B cell (primary cell): ENCODE measurements around the gene ZKSCAN2. TPM values are rescaled to one million over a fixed set of nuclear protein-coding genes. Genes with fewer than 3 reads are reported as not detected.

Source experiments
- ATAC-seq: fragments of 200-7000 bp; cut with Tn5 transposase; one replicate; pipeline ENCODE4 v1.10.0; 2021; ENCODE audit warnings: low read depth, mild to moderate bottlenecking, moderate number of reproducible peaks, moderate library complexity
- CTCF ChIA-PET: fragments of 350-600 bp; sonication (Branson Sonifier 250); formaldehyde crosslinking; loops from one replicate; lab custom pipeline; 2021; ENCODE audit warnings: antibody characterized with exemption, inconsistent platforms; lab: Charles Lee
- POLR2A ChIA-PET: fragments of 350-600 bp; sonication (Branson Sonifier 250); formaldehyde crosslinking; loops from one replicate; lab custom pipeline; 2021; ENCODE audit warnings: antibody characterized with exemption; lab: Charles Lee
- DNase-seq: peaks from one replicate; pipeline ENCODE4 v3.0.0; 2013
- H2AFZ ChIP-seq: 2 replicates; pipeline ENCODE4 v1.6.1; 2012; ENCODE audit warnings: mild to moderate bottlenecking, low read depth, low read length; ENCODE audit not compliant: insufficient read depth, poor library complexity, severe bottlenecking
- H3K27ac ChIP-seq, 2 donors: 1 replicate in 1 of 2; 2 replicates in 1 of 2; pipeline ENCODE4 v1.5.1; 2012 to 2013; ENCODE audit warnings: low read length in 2 of 2, mild to moderate bottlenecking in 2 of 2, moderate library complexity in 1 of 2
- H3K27me3 ChIP-seq, 4 experiments: fragments of 200-600 bp in 1 of 4; sonication (generic) in 1 of 4; replicated peaks in 1 of 4; 1 replicate in 2 of 4; 2 replicates in 2 of 4; pipeline versions ENCODE4 v1.6.1 to v1.7.0; 2013 to 2016; ENCODE audit warnings: low read length in 3 of 4, mild to moderate bottlenecking in 2 of 4, mixed read lengths in 1 of 4, moderate library complexity in 1 of 4; ENCODE audit not compliant: insufficient read depth in 4 of 4, control insufficient read depth in 3 of 4; ENCODE audit errors: control extremely low read depth in 1 of 4
- H3K36me3 ChIP-seq, 2 experiments: replicated peaks in 1 of 2; 1 replicate in 1 of 2; 2 replicates in 1 of 2; pipeline versions ENCODE4 v1.6.1 to v1.7.1; 2013; ENCODE audit warnings: low read length in 1 of 2; ENCODE audit not compliant: insufficient read depth in 2 of 2, control insufficient read depth in 1 of 2; ENCODE audit errors: control extremely low read depth in 1 of 2, extremely low read depth in 1 of 2
- H3K4me1 ChIP-seq, 2 donors: fragments of 200-600 bp in 1 of 2; sonication (generic) in 1 of 2; 1 replicate in 1 of 2; 2 replicates in 1 of 2; pipeline versions ENCODE4 v1.5.1 to v1.6.1; 2013 to 2017; ENCODE audit warnings: low read length in 2 of 2; ENCODE audit not compliant: control insufficient read depth in 2 of 2, insufficient read depth in 2 of 2
- H3K4me2 ChIP-seq: replicated peaks from 2 replicates; pipeline ENCODE3; 2012; ENCODE audit warnings: mild to moderate bottlenecking, low read depth, low read length; ENCODE audit not compliant: poor library complexity, severe bottlenecking
- H3K4me3 ChIP-seq, 5 experiments: fragments of 200-600 bp in 1 of 5; sonication (generic) in 1 of 5; 1 replicate in 3 of 5; 2 replicates in 2 of 5; pipeline versions ENCODE4 v1.5.1 to v1.7.0; 2011 to 2016; ENCODE audit warnings: low read length in 4 of 5, mild to moderate bottlenecking in 4 of 5, low read depth in 2 of 5, control low read depth in 1 of 5, moderate library complexity in 1 of 5; ENCODE audit not compliant: insufficient read depth in 1 of 5; ENCODE audit errors: control extremely low read depth in 1 of 5, extremely low read depth in 1 of 5
- H3K79me2 ChIP-seq: fragments of 200-600 bp; sonication (generic); one replicate; pipeline ENCODE4 v1.6.0; 2016; ENCODE audit warnings: low read length; ENCODE audit not compliant: control insufficient read depth, insufficient read depth
- H3K9ac ChIP-seq: fragments of 200-600 bp; sonication (generic); 2 replicates; pipeline ENCODE4 v1.6.1; 2017; ENCODE audit warnings: mild to moderate bottlenecking, low read length, moderate library complexity
- H3K9me3 ChIP-seq, 3 donors: one replicate each; pipeline versions ENCODE4 v1.6.1 to v1.7.1; 2013; ENCODE audit warnings: low read length in 2 of 3; ENCODE audit not compliant: control insufficient read depth in 2 of 3, insufficient read depth in 1 of 3; ENCODE audit errors: control extremely low read depth in 1 of 3
- H4K20me1 ChIP-seq: 2 replicates; pipeline ENCODE4 v1.6.0; 2012; ENCODE audit warnings: mild to moderate bottlenecking, low read length; ENCODE audit not compliant: insufficient read depth, control insufficient read depth, poor library complexity, severe bottlenecking
- H3K27ac Mint-ChIP-seq: one replicate; pipeline ENCODE4 v1.8.0; 2021; ENCODE audit warnings: mixed read lengths
- H3K27me3 Mint-ChIP-seq: one replicate; pipeline ENCODE4 v1.8.0; 2021; ENCODE audit warnings: mixed read lengths
- H3K4me1 Mint-ChIP-seq: one replicate; pipeline ENCODE4 v1.8.0; 2021; ENCODE audit warnings: mixed read lengths
- H3K4me3 Mint-ChIP-seq: one replicate; pipeline ENCODE4 v1.8.0; 2021; ENCODE audit warnings: mixed read lengths
- H3K9me3 Mint-ChIP-seq: one replicate; pipeline ENCODE4 v1.8.0; 2022; ENCODE audit warnings: mixed read lengths; ENCODE audit not compliant: insufficient read depth
- EZH2 ChIP-seq: IDR thresholded peaks from 2 replicates; pipeline ENCODE4 v1.6.1; 2012; ENCODE audit warnings: borderline replicate concordance, low read depth, mild to moderate bottlenecking, moderate library complexity, low read length; ENCODE audit not compliant: insufficient read depth, poor library complexity, severe bottlenecking
- WGBS: methylation state at CpG from one replicate; pipeline ENCODE4 v1.1.5; 2013; ENCODE audit warnings: missing lambda C conversion rate; ENCODE audit not compliant: insufficient coverage; 5-methylcytosine and 5-hydroxymethylcytosine counted together
- intact Hi-C: fragments of 100-400 bp; cut with micrococcal nuclease; formaldehyde crosslinking; loops from one replicate; pipeline ENCODE4 v1.10.0; 2022
- polyA plus RNA-seq: library from polyadenylated mRNA; depleted of rRNA; stranded (reverse); fragments of >200 nt; gene quantifications from 2 replicates; pipeline ENCODE4 v1.2.3, GENCODE V29; 2012
- total RNA-seq, 2 donors: library from RNA; stranded (reverse); fragments of 120-200 nt in 1 of 2; gene quantifications; 1 replicate in 1 of 2; 2 replicates in 1 of 2; pipeline versions ENCODE4 v1.2.3 to v1.2.4, GENCODE V29; 2013 to 2022
- TF ChIP-seq, protein P1 (sequence below): fragments of 200-600 bp; IDR thresholded peaks from one replicate; pipeline ENCODE4 v1.8.0; 2022; ENCODE audit warnings: antibody characterized with exemption, mild to moderate bottlenecking

ZKSCAN2 gene
- total and polyA plus RNA-seq, 2 donors (not counting 1 experiment from before 2014, with no cell fraction given) = 0.85 to 9.1 TPM

DNA sequence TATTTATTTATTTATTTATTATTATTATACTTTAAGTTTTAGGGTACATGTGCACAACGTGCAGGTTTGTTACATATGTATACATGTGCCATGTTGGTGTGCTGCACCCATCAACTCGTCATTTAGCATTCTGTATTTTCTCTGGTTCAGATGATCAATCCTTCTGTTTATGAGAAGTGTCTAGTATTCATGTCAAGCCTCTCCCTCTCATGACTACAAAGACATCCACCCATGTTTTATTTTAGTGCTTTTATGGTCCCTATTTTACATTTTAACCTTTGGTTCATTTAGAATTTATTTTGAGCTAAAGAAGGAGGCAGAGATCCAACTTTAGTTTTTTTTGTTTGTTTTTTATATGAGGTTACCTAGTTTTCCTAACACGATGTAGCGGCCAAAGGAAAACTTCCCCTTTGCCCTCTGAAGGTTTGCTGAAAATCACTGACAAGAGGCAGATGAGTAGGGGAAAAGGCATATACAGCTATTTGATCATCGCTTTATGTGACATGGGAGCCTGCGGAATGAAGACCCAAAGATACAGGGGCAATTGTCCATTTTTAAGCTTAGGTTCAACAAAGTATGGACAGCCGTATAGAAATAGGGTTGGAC is 63.3 kb downstream of the ZKSCAN2 start:
- CTCF ChIA-PET = interaction anchor here (0.9 kb wide), 1 partner anchor 31 kb away, joined by 4 read pairs; no protein-coding TSS in a partner anchor
- Mint-ChIP-seq H3K27ac (no peak overlapping the region), H3K9me3 (no peaks in the 10 kb centered on the region), H3K27me3 (no peaks in the 10 kb centered on the region), H3K4me1 (no peaks in the 10 kb centered on the region), H3K4me3 (no peak overlapping the region)
- ATAC-seq = no peak
- no peak overlapping the region for H3K4me3 ChIP-seq
- H3K27me3 ChIP-seq = no peaks in the 10 kb centered on the region
- TF ChIP-seq EZH2 = no peak
- TF ChIP-seq, protein P1, sequence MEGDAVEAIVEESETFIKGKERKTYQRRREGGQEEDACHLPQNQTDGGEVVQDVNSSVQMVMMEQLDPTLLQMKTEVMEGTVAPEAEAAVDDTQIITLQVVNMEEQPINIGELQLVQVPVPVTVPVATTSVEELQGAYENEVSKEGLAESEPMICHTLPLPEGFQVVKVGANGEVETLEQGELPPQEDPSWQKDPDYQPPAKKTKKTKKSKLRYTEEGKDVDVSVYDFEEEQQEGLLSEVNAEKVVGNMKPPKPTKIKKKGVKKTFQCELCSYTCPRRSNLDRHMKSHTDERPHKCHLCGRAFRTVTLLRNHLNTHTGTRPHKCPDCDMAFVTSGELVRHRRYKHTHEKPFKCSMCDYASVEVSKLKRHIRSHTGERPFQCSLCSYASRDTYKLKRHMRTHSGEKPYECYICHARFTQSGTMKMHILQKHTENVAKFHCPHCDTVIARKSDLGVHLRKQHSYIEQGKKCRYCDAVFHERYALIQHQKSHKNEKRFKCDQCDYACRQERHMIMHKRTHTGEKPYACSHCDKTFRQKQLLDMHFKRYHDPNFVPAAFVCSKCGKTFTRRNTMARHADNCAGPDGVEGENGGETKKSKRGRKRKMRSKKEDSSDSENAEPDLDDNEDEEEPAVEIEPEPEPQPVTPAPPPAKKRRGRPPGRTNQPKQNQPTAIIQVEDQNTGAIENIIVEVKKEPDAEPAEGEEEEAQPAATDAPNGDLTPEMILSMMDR = no peak
- intact Hi-C loops = no loop called here
- no peak overlapping the region for H2AFZ ChIP-seq
- no peak overlapping the region for H3K27ac ChIP-seq
- no peak for DNase-seq
- H3K9me3 ChIP-seq = no peaks in the 10 kb centered on the region
- H3K4me1 ChIP-seq = no peaks in the 10 kb centered on the region
- H3K9ac ChIP-seq = no peak overlapping the region
- H3K4me2 ChIP-seq = no peak overlapping the region
- H3K79me2 ChIP-seq = no peaks in the 10 kb centered on the region
- H3K36me3 ChIP-seq = no peaks in the 10 kb centered on the region
- 100% methylated on average over 5 of the region's 7 CpGs for WGBS
- no peaks in the 10 kb centered on the region for H4K20me1 ChIP-seq
- POLR2A ChIA-PET = interaction anchor here (0.6 kb wide), 1 partner anchor 38 kb away, joined by 3 read pairs; no protein-coding TSS in a partner anchor

DNA sequence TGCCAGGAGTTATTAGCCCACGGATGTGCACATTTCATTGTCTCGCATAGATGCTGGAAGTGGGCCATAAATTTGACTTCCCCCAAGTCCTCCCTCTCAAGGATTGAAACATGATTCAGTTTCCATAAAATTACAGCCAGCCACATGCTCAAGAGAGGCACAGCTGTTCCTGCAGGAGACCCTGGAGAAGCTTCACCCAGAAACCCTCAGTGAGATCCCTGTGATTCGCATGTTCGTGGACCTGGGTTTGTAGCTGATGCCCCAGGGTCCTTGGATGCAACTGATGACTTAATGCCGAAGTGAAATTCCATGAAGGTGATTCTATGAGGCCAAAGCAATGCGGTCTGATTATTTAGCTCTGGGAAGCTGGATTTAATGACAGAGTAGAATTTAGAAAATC is 65.5 kb downstream of the ZKSCAN2 start:
- CTCF ChIA-PET = no interaction called here
- Histone ChIP-seq H4K20me1 (no peaks in the 10 kb centered on the region), H3K4me2 (no peak overlapping the region), H3K36me3 (no peaks in the 10 kb centered on the region), H3K4me1 (no peaks in the 10 kb centered on the region), H3K27me3 (no peaks in the 10 kb centered on the region), H3K9ac (no peak overlapping the region), H2AFZ (no peak overlapping the region), H3K27ac (no peak overlapping the region), H3K4me3 (no peak overlapping the region), H3K9me3 (no peaks in the 10 kb centered on the region), H3K79me2 (no peaks in the 10 kb centered on the region)
- DNase-seq (no peak), ATAC-seq (no peak)
- H3K27ac Mint-ChIP-seq = no peak overlapping the region
- no peaks in the 10 kb centered on the region for H3K9me3 Mint-ChIP-seq
- no peaks in the 10 kb centered on the region for H3K4me1 Mint-ChIP-seq
- 94% methylated on average over 5 of the region's 6 CpGs for WGBS
- no peak for TF ChIP-seq EZH2
- TF ChIP-seq, protein P1 = no peak
- POLR2A ChIA-PET = no interaction called here
- no peak overlapping the region for H3K4me3 Mint-ChIP-seq
- intact Hi-C loops = no loop called here
- no peaks in the 10 kb centered on the region for H3K27me3 Mint-ChIP-seq
